ENCODE data around the gene FBXO46. TPM values are rescaled to one million over a fixed set of nuclear protein-coding genes. Genes with fewer than 3 reads are reported as not detected.

FBXO46 gene
- total RNA-seq, 4 donors from 2014 or later: 8.3 to 25.2 (median 19.7) TPM

DNA sequence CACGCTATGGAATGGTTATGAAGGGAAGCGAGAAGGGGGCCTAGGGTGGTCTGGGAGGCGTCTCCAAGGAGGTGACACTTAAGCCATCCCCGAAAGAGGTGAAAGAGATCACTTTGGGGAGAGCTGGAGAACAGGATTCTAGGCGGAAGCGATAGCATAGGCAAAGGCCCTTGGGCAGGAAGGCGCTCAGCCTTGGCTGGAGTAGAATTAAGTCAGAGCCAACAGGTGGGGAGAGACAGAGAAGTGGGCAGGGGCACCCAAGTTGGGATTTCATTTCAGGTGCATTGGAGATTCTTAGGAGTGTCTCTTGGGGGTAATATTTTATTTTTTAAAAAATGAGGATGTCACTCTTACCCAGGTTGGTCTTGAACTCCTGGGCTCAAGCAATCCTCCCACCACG lies 48.6 kb downstream of the FBXO46 start:
- Histone ChIP-seq H3K27me3 (no peaks in the 10 kb centered on the region), H3K4me3 (peak overlapping the region in 1 of 4 donors; percentile 44), H3K36me3 (peaks cover 0 to 18% (median 0%) of the 10 kb centered on the region in 3 donors), H3K4me1 (peaks cover 0 to 14% (median 7%) of the 10 kb centered on the region in 4 donors), H3K27ac (peak overlapping the region in 2 of 4 donors; percentile 63 to 78), H3K9me3 (no peaks in the 10 kb centered on the region)
- DNase-seq: no peak
- TF ChIP-seq, protein P1, sequence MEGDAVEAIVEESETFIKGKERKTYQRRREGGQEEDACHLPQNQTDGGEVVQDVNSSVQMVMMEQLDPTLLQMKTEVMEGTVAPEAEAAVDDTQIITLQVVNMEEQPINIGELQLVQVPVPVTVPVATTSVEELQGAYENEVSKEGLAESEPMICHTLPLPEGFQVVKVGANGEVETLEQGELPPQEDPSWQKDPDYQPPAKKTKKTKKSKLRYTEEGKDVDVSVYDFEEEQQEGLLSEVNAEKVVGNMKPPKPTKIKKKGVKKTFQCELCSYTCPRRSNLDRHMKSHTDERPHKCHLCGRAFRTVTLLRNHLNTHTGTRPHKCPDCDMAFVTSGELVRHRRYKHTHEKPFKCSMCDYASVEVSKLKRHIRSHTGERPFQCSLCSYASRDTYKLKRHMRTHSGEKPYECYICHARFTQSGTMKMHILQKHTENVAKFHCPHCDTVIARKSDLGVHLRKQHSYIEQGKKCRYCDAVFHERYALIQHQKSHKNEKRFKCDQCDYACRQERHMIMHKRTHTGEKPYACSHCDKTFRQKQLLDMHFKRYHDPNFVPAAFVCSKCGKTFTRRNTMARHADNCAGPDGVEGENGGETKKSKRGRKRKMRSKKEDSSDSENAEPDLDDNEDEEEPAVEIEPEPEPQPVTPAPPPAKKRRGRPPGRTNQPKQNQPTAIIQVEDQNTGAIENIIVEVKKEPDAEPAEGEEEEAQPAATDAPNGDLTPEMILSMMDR (IDR thresholded peaks at IDR 0.05): no peak
- TF ChIP-seq POLR2A (IDR thresholded peaks at IDR 0.05): no peak

DNA sequence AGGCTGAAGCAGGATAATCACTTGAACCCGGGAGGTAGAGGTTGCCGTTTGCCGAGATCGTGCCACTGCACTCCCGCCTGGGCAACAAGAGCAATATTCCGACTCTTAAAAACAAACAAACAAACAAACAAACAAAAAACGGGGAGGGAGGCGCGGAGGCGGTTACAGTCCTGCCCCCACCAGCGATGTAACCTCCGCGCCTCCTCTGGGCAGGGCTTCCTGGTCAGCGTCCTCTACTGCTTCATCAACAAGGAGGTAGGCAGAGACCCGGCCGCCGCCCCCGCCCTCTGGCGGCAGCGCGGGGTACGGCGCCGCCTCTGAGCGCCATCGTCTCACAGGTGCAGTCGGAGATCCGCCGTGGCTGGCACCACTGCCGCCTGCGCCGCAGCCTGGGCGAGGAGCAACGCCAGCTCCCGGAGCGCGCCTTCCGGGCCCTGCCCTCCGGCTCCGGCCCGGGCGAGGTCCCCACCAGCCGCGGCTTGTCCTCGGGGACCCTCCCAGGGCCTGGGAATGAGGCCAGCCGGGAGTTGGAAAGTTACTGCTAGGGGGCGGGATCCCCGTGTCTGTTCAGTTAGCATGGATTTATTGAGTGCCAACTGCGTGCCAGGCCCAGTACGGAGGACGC lies 49.2 kb downstream of the FBXO46 start:
- H3K27me3 ChIP-seq: no peaks in the 10 kb centered on the region
- H3K9me3 ChIP-seq: no peaks in the 10 kb centered on the region
- H3K4me3 ChIP-seq: peak overlapping the region; percentile 20 to 56 (median 38)
- peak in 1 of 2 donors; percentile 36 for TF ChIP-seq POLR2A (IDR thresholded peaks at IDR 0.05)
- TF ChIP-seq, protein P1 (IDR thresholded peaks at IDR 0.05): peak; percentile 95 to 99 (median 98)
- H3K4me1 ChIP-seq: peaks cover 0 to 20% (median 8%) of the 10 kb centered on the region in 4 donors
- peak overlapping the region in 3 of 4 donors; percentile 55 to 78 (median 63) for H3K27ac ChIP-seq
- H3K36me3 ChIP-seq: peaks cover 0 to 12% (median 0%) of the 10 kb centered on the region in 3 donors
- DNase-seq: peak; percentile 81 to 95 (median 93)

DNA sequence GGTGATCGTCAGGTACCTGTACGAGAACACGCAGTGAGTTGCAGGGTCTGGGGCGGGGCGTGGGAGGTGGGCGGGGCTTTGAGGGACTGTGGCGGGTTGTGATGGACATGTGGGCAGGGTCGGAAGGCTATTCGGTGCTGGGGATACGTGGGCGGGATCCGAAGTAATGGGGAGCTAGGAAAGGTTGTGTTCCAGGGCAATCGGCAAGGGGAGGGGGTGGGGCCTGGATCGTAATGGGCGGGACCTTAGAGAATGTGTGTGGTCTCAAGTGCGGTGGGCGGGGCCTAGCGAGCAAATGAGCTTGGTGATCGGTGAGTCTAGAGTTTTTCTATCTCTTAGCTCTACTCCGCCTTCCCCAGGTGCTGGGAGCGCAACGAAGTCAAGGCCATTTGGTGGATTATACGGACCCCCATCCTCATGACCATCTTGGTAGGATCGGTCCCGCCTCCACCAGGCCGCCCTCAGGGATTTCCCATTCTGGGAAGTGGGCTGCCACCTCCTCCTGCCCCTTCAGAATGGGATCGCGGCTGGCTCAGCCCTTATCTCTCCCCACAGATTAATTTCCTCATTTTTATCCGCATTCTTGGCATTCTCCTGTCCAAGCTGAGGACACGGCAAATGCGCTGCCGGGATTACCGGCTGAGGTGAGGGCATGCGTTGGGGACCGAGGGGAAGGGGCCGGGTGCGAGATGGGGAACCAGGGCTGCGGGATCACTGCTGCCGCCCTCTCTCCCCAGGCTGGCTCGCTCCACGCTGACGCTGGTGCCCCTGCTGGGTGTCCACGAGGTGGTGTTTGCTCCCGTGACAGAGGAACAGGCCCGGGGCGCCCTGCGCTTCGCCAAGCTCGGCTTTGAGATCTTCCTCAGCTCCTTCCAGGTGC lies 53.1 kb downstream of the FBXO46 start:
- peak overlapping the region in 2 of 4 donors; percentile 35 to 55 for H3K27ac ChIP-seq

DNA sequence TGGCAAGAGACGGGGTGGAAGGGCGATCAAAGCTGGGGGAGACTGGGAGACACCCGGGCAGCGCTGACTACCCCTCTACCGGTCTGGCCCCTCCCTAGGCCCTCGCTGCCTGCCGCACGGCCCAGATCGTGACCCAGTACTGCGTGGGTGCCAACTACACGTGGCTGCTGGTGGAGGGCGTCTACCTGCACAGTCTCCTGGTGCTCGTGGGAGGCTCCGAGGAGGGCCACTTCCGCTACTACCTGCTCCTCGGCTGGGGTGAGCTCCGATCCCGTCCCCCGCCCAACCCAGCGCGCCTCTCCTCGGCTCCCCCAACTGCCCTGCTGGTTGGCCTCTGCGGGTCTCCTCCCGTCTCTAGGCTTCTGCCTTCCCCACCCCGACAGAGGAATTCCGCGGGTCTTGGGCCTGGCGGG lies 53.8 kb downstream of the FBXO46 start:
- H3K4me3 ChIP-seq: peak overlapping the region; percentile 26 to 55 (median 52)
- H3K9me3 ChIP-seq: no peaks in the 10 kb centered on the region
- no peaks in the 10 kb centered on the region for H3K27me3 ChIP-seq
- no peak for TF ChIP-seq POLR2A (IDR thresholded peaks at IDR 0.05)
- TF ChIP-seq, protein P1 (IDR thresholded peaks at IDR 0.05): no peak
- DNase-seq: peak in 2 of 3 donors; percentile 51 to 71
- no peaks in the 10 kb centered on the region for H3K36me3 ChIP-seq
- peaks cover 0 to 18% (median 8%) of the 10 kb centered on the region in 4 donors for H3K4me1 ChIP-seq
- peak overlapping the region in 2 of 4 donors; percentile 35 to 55 for H3K27ac ChIP-seq

More for the DNA sequence above, 53.1 kb downstream of the FBXO46 start:
- no peaks in the 10 kb centered on the region for H3K27me3 ChIP-seq
- no peaks in the 10 kb centered on the region for H3K9me3 ChIP-seq
- H3K36me3 ChIP-seq: no peaks in the 10 kb centered on the region
- peak; percentile 95 to 97 (median 96) for DNase-seq
- TF ChIP-seq, protein P1 (IDR thresholded peaks at IDR 0.05): no peak
- TF ChIP-seq POLR2A (IDR thresholded peaks at IDR 0.05): no peak
- H3K4me1 ChIP-seq: peaks cover 0 to 21% (median 8%) of the 10 kb centered on the region in 4 donors
- peak overlapping the region; percentile 26 to 55 (median 52) for H3K4me3 ChIP-seq

DNA sequence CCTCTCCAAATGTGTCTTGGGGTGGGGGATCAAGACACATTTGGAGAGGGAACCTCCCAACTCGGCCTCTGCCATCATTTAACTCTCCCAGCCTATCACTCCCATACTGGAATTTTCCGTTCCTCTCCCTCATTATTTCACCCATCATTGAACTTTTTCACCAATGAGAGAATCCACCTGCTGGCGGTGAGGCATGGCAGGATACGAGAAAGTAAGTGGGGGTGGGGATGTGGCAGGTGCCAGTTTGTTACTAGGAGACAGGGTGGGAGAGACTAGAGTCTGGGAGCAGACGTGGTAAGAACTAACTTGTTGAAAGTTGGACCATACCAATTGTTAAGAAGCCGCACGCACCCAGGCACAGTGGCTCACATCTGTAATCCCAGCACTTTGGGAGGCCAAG lies 55.8 kb downstream of the FBXO46 start:
- no peak overlapping the region for H3K27ac ChIP-seq
- peaks cover 0 to 12% of the 10 kb centered on the region in 2 donors for H3K27me3 ChIP-seq
- H3K4me3 ChIP-seq: no peak overlapping the region
- no peaks in the 10 kb centered on the region for H3K36me3 ChIP-seq
- DNase-seq: no peak
- H3K9me3 ChIP-seq: no peaks in the 10 kb centered on the region
- TF ChIP-seq POLR2A (IDR thresholded peaks at IDR 0.05): no peak
- TF ChIP-seq, protein P1 (IDR thresholded peaks at IDR 0.05): no peak
- peaks cover 0 to 27% (median 8%) of the 10 kb centered on the region in 4 donors for H3K4me1 ChIP-seq

Measured in Peyer's patch (tissue), 4 donors.